Neural crest cell (in vitro differentiated cells): ENCODE measurements around the gene PER3. TPM values are rescaled to one million over a fixed set of nuclear protein-coding genes. Genes with fewer than 3 reads are reported as not detected.
"Not testable (repeated sequence)": the region's sequence is repeated elsewhere in the genome, so short reads cannot be mapped to it uniquely, and the experiment has no call there.

Experiments
- DNase-seq: peaks from one replicate; pipeline ENCODE4 v3.0.0; 2021; ENCODE audit warnings: low read depth, mixed read lengths, low spot score
- H3K27ac Mint-ChIP-seq: one replicate; pipeline ENCODE4 v1.8.0; 2021; ENCODE audit warnings: mild to moderate bottlenecking, mixed read lengths; ENCODE audit not compliant: unreplicated experiment
- H3K27me3 Mint-ChIP-seq: 2 replicates; pipeline ENCODE4 v1.8.0; 2021; ENCODE audit warnings: low read depth, mild to moderate bottlenecking, mixed read lengths
- H3K36me3 Mint-ChIP-seq: 2 replicates; pipeline ENCODE4 v1.8.0; 2021; ENCODE audit warnings: low read depth, mild to moderate bottlenecking, mixed read lengths
- H3K4me1 Mint-ChIP-seq: 2 replicates; pipeline ENCODE4 v1.8.0; 2021; ENCODE audit warnings: mixed read lengths
- H3K4me3 Mint-ChIP-seq: one replicate; pipeline ENCODE4 v1.8.0; 2021; ENCODE audit warnings: mild to moderate bottlenecking, mixed read lengths
- H3K9me3 Mint-ChIP-seq: 2 replicates; pipeline ENCODE4 v1.8.0; 2021; ENCODE audit warnings: mixed read lengths
- CTCF ChIP-seq: fragments of 200-600 bp; sonication (generic); conservative IDR thresholded peaks from 2 replicates; pipeline ENCODE4 v1.5.0; 2021; ENCODE audit warnings: antibody characterized with exemption, mild to moderate bottlenecking
- total RNA-seq: library from RNA; stranded (reverse); gene quantifications from 2 replicates; pipeline ENCODE4 v1.2.1, GENCODE V29; 2021

The PER3 gene
- total RNA-seq, 1 donor from 2014 or later, result 5.3 TPM

GRCh38 chr1:7784492-7785071 lies 491 bp downstream of the PER3 start:
- peaks cover 18% of the 10 kb centered on the region for H3K36me3 Mint-ChIP-seq
- H3K9me3 Mint-ChIP-seq, result peaks cover 7% of the 10 kb centered on the region
- peak overlapping the region; percentile 32 for H3K4me3 Mint-ChIP-seq
- peaks cover 5% of the 10 kb centered on the region for H3K4me1 Mint-ChIP-seq
- no peak overlapping the region for H3K27ac Mint-ChIP-seq
- TF ChIP-seq CTCF, result no peak
- DNase-seq, result no peak
- H3K27me3 Mint-ChIP-seq, result no peaks in the 10 kb centered on the region

GRCh38 chr1:7785108-7785507 lies 1.0 kb downstream of the PER3 start:
- Mint-ChIP-seq H3K36me3 (peaks cover 22% of the 10 kb centered on the region), H3K27ac (no peak overlapping the region)

GRCh38 chr1:7786795-7787194 lies 2.7 kb downstream of the PER3 start:
- Mint-ChIP-seq H3K4me1 (peaks cover 5% of the 10 kb centered on the region), H3K36me3 (peaks cover 36% of the 10 kb centered on the region), H3K27me3 (no peaks in the 10 kb centered on the region), H3K9me3 (peaks cover 18% of the 10 kb centered on the region), H3K4me3 (no peak overlapping the region), H3K27ac (no peak overlapping the region)
- no peak for TF ChIP-seq CTCF
- DNase-seq, result no peak

More at GRCh38 chr1:7785108-7785507, 1.0 kb downstream of the PER3 start:
- Mint-ChIP-seq H3K4me3 (peak overlapping the region; percentile 32), H3K27me3 (no peaks in the 10 kb centered on the region), H3K9me3 (peaks cover 12% of the 10 kb centered on the region), H3K4me1 (peaks cover 5% of the 10 kb centered on the region)
- no peak for DNase-seq
- TF ChIP-seq CTCF, result no peak

GRCh38 chr1:7789828-7790227 lies 5.7 kb downstream of the PER3 start:
- Mint-ChIP-seq H3K4me1 (no peaks in the 10 kb centered on the region), H3K36me3 (peaks cover 55% of the 10 kb centered on the region), H3K4me3 (no peak overlapping the region), H3K27ac (no peak overlapping the region), H3K27me3 (no peaks in the 10 kb centered on the region), H3K9me3 (peaks cover 22% of the 10 kb centered on the region)
- TF ChIP-seq CTCF, result no peak
- DNase-seq, result no peak

- H3K4me3 Mint-ChIP-seq, H3K27me3 Mint-ChIP-seq, DNase-seq, H3K4me1 Mint-ChIP-seq, H3K27ac Mint-ChIP-seq: not testable (repeated sequence)
- H3K9me3 Mint-ChIP-seq, result peaks cover 17% of the 10 kb centered on the region
- peaks cover 49% of the 10 kb centered on the region for H3K36me3 Mint-ChIP-seq
These were observed 6.9 kb downstream of the PER3 start for GRCh38 chr1:7791027-7791426.

GRCh38 chr1:7795406-7795805 lies 11.3 kb downstream of the PER3 start:
- Mint-ChIP-seq H3K27me3 (no peaks in the 10 kb centered on the region), H3K36me3 (peaks cover 47% of the 10 kb centered on the region), H3K4me3 (no peak overlapping the region), H3K27ac (no peak overlapping the region), H3K4me1 (no peaks in the 10 kb centered on the region), H3K9me3 (peaks cover 8% of the 10 kb centered on the region)
- TF ChIP-seq CTCF, result no peak
- DNase-seq, result no peak
